Muscle layer of duodenum (tissue), 2 donors: ENCODE data around the gene ZNRF3.

ENCODE experiments used
- H3K27ac ChIP-seq: one replicate; pipeline ENCODE4 v1.7.0; 2013; ENCODE audit warnings: mild to moderate bottlenecking, low read length
- H3K27me3 ChIP-seq: one replicate; pipeline ENCODE4 v1.7.0; 2013; ENCODE audit warnings: low read depth, mild to moderate bottlenecking, control low read depth, low read length
- H3K36me3 ChIP-seq, 2 donors: one replicate each; pipeline ENCODE4 v1.7.0; 2013; ENCODE audit warnings: low read length in 2 of 2, control low read depth in 1 of 2, mild to moderate bottlenecking in 1 of 2; ENCODE audit not compliant: insufficient read depth in 2 of 2, control insufficient read depth in 1 of 2
- H3K4me1 ChIP-seq, 2 donors: one replicate each; pipeline ENCODE4 v1.7.0; 2013; ENCODE audit warnings: low read length in 2 of 2, mild to moderate bottlenecking in 2 of 2, control low read depth in 1 of 2, moderate library complexity in 1 of 2; ENCODE audit not compliant: insufficient read depth in 2 of 2, control insufficient read depth in 1 of 2
- H3K4me3 ChIP-seq, 2 donors: one replicate each; pipeline ENCODE4 v1.7.0; 2013; ENCODE audit warnings: low read length in 2 of 2, low read depth in 1 of 2, mild to moderate bottlenecking in 1 of 2
- H3K9me3 ChIP-seq, 2 donors: one replicate each; pipeline ENCODE4 v1.7.0; 2013; ENCODE audit warnings: low read length in 2 of 2, control low read depth in 1 of 2, mild to moderate bottlenecking in 1 of 2; ENCODE audit not compliant: control insufficient read depth in 1 of 2
- donor health status: healthy.

ZNRF3 gene

GRCh38 chr22:28949788-28950187 lies 66.4 kb downstream of the ZNRF3 start:
- no peak overlapping the region for H3K4me3 ChIP-seq
- peaks cover 6 to 23% of the 10 kb centered on the region in 2 donors for H3K4me1 ChIP-seq
- no peak overlapping the region for H3K27ac ChIP-seq
- peaks cover 5 to 7% of the 10 kb centered on the region in 2 donors for H3K9me3 ChIP-seq
- H3K27me3 ChIP-seq, result no peaks in the 10 kb centered on the region
- no peaks in the 10 kb centered on the region for H3K36me3 ChIP-seq

- Histone ChIP-seq H3K27ac (no peak overlapping the region), H3K36me3 (no peaks in the 10 kb centered on the region), H3K4me3 (no peak overlapping the region), H3K9me3 (peaks cover 5 to 7% of the 10 kb centered on the region in 2 donors), H3K4me1 (peaks cover 6 to 23% of the 10 kb centered on the region in 2 donors), H3K27me3 (no peaks in the 10 kb centered on the region)
Observed at GRCh38 chr22:28950617-28951411, 67.4 kb downstream of the ZNRF3 start.

- H3K9me3 ChIP-seq, result peaks cover 5 to 7% of the 10 kb centered on the region in 2 donors
- H3K36me3 ChIP-seq, result no peaks in the 10 kb centered on the region
- H3K27ac ChIP-seq, result no peak overlapping the region
- H3K4me3 ChIP-seq, result no peak overlapping the region
- peaks cover 6 to 24% of the 10 kb centered on the region in 2 donors for H3K4me1 ChIP-seq
- H3K27me3 ChIP-seq, result no peaks in the 10 kb centered on the region
Observed at GRCh38 chr22:28951530-28951929, 68.2 kb downstream of the ZNRF3 start.

- peaks cover 2 to 3% of the 10 kb centered on the region in 2 donors for H3K9me3 ChIP-seq
- H3K27ac ChIP-seq, result no peak overlapping the region
- no peaks in the 10 kb centered on the region for H3K27me3 ChIP-seq
- H3K4me1 ChIP-seq, result peaks cover 6 to 29% of the 10 kb centered on the region in 2 donors
- H3K4me3 ChIP-seq, result no peak overlapping the region
- H3K36me3 ChIP-seq, result no peaks in the 10 kb centered on the region
Observed at GRCh38 chr22:28951969-28952521, 68.7 kb downstream of the ZNRF3 start.

- Histone ChIP-seq H3K27ac (no peak overlapping the region), H3K4me1 (peaks cover 6 to 30% of the 10 kb centered on the region in 2 donors), H3K27me3 (no peaks in the 10 kb centered on the region), H3K9me3 (no peaks in the 10 kb centered on the region), H3K4me3 (no peak overlapping the region), H3K36me3 (no peaks in the 10 kb centered on the region)
Observed at GRCh38 chr22:28952857-28953256, 69.5 kb downstream of the ZNRF3 start.

GRCh38 chr22:28953403-28953802 lies 70.0 kb downstream of the ZNRF3 start:
- Histone ChIP-seq H3K4me3 (no peak overlapping the region), H3K36me3 (no peaks in the 10 kb centered on the region), H3K4me1 (peaks cover 6 to 34% of the 10 kb centered on the region in 2 donors), H3K27ac (no peak overlapping the region), H3K27me3 (no peaks in the 10 kb centered on the region), H3K9me3 (no peaks in the 10 kb centered on the region)

- Histone ChIP-seq H3K27me3 (no peaks in the 10 kb centered on the region), H3K9me3 (no peaks in the 10 kb centered on the region), H3K4me3 (no peak overlapping the region), H3K27ac (no peak overlapping the region), H3K36me3 (no peaks in the 10 kb centered on the region), H3K4me1 (peaks cover 6 to 39% of the 10 kb centered on the region in 2 donors)
Observed at GRCh38 chr22:28953976-28954880, 70.9 kb downstream of the ZNRF3 start.

GRCh38 chr22:28955817-28956216 lies 72.4 kb downstream of the ZNRF3 start:
- Histone ChIP-seq H3K4me1 (peaks cover 0 to 40% of the 10 kb centered on the region in 2 donors), H3K9me3 (no peaks in the 10 kb centered on the region), H3K27me3 (no peaks in the 10 kb centered on the region), H3K4me3 (no peak overlapping the region), H3K27ac (no peak overlapping the region), H3K36me3 (no peaks in the 10 kb centered on the region)

GRCh38 chr22:28956506-28956905 lies 73.1 kb downstream of the ZNRF3 start:
- Histone ChIP-seq H3K27me3 (no peaks in the 10 kb centered on the region), H3K4me1 (peaks cover 0 to 37% of the 10 kb centered on the region in 2 donors), H3K4me3 (no peak overlapping the region), H3K9me3 (no peaks in the 10 kb centered on the region), H3K27ac (no peak overlapping the region), H3K36me3 (no peaks in the 10 kb centered on the region)

- no peaks in the 10 kb centered on the region for H3K9me3 ChIP-seq
- H3K27ac ChIP-seq, result peak overlapping the region; percentile 21
- H3K27me3 ChIP-seq, result no peaks in the 10 kb centered on the region
- H3K4me1 ChIP-seq, result peaks cover 0 to 17% of the 10 kb centered on the region in 2 donors
- H3K4me3 ChIP-seq, result no peak overlapping the region
- no peaks in the 10 kb centered on the region for H3K36me3 ChIP-seq
Observed at GRCh38 chr22:28958611-28959010, 75.2 kb downstream of the ZNRF3 start.

- Histone ChIP-seq H3K27me3 (no peaks in the 10 kb centered on the region), H3K27ac (no peak overlapping the region), H3K4me1 (peaks cover 0 to 10% of the 10 kb centered on the region in 2 donors), H3K4me3 (no peak overlapping the region), H3K9me3 (no peaks in the 10 kb centered on the region), H3K36me3 (no peaks in the 10 kb centered on the region)
Observed at GRCh38 chr22:28962042-28962554, 78.7 kb downstream of the ZNRF3 start.
